Suprapubic skin (tissue), 4 donors: ENCODE results near the gene ARHGAP10. TPM values are rescaled to one million over a fixed set of nuclear protein-coding genes. Genes with fewer than 3 reads are reported as not detected.

Experiments used
- DNase-seq, 2 donors: peaks; one replicate each; pipeline ENCODE4 v3.0.0-alpha.2; 2019; ENCODE audit warnings: low spot score in 2 of 2
- H3K27ac ChIP-seq: fragments of 200-600 bp; sonication (generic); one replicate; pipeline ENCODE4 v1.5.1; 2019
- H3K27me3 ChIP-seq: fragments of 200-600 bp; sonication (generic); one replicate; pipeline ENCODE4 v1.5.1; 2019
- H3K36me3 ChIP-seq: fragments of 200-600 bp; sonication (generic); one replicate; pipeline ENCODE4 v1.5.1; 2019
- H3K4me1 ChIP-seq: fragments of 200-600 bp; sonication (generic); one replicate; pipeline ENCODE4 v1.5.1; 2019
- H3K4me3 ChIP-seq: fragments of 200-600 bp; sonication (generic); one replicate; pipeline ENCODE4 v1.5.1; 2019; ENCODE audit warnings: mild to moderate bottlenecking
- H3K9me3 ChIP-seq: fragments of 200-600 bp; sonication (generic); one replicate; pipeline ENCODE4 v1.5.1; 2019
- CTCF ChIP-seq, 2 donors: fragments of 200-600 bp in 1 of 2; fragments of 450-650 bp in 1 of 2; sonication (generic) in 1 of 2; IDR thresholded peaks; one replicate each; pipeline ENCODE4 v1.5.1; 2016 to 2019; ENCODE audit warnings: antibody characterized with exemption in 2 of 2, mild to moderate bottlenecking in 1 of 2, moderate library complexity in 1 of 2
- EP300 ChIP-seq: sonication (generic); formaldehyde crosslinking; IDR thresholded peaks from one replicate; pipeline ENCODE4 v1.6.1; 2017; ENCODE audit warnings: antibody characterized with exemption
- POLR2A ChIP-seq, 2 donors: fragments of 450-650 bp; IDR thresholded peaks; one replicate each; pipeline ENCODE4 v1.6.1; 2017; ENCODE audit warnings: antibody characterized with exemption in 2 of 2, mild to moderate bottlenecking in 2 of 2, moderate library complexity in 2 of 2
- POLR2AphosphoS5 ChIP-seq, 3 donors: sonication (generic); formaldehyde crosslinking; IDR thresholded peaks; one replicate each; pipeline ENCODE4 v1.6.1; 2017; ENCODE audit warnings: antibody characterized with exemption in 3 of 3
- WGBS: methylation state at CpG from one replicate; pipeline ENCODE4 v1.1.5; 2018; 5-methylcytosine and 5-hydroxymethylcytosine counted together
- total RNA-seq, 4 donors: library from RNA; depleted of rRNA; stranded (reverse); fragments of >200 nt; gene quantifications; one replicate each; pipeline ENCODE4 v1.1.0, GENCODE V29; 2016

Gene ARHGAP10
- total RNA-seq, 4 donors from 2014 or later: 32.5 to 59.0 (median 36.8) TPM

- TF ChIP-seq EP300 (no peak), POLR2AphosphoS5 (IDR thresholded peaks at IDR 0.05) (no peak), POLR2A (IDR thresholded peaks at IDR 0.05) (no peak), CTCF (IDR thresholded peaks at IDR 0.05) (no peak)
- H3K27me3 ChIP-seq: no peaks in the 10 kb centered on the region
- no peak for DNase-seq
- H3K27ac ChIP-seq: no peak overlapping the region
- WGBS: 30% methylated on average over 2 of the region's 2 CpGs
- peaks cover 13% of the 10 kb centered on the region for H3K36me3 ChIP-seq
- peaks cover 4% of the 10 kb centered on the region for H3K4me1 ChIP-seq
- H3K9me3 ChIP-seq: no peaks in the 10 kb centered on the region
- H3K4me3 ChIP-seq: no peak overlapping the region
Observed at GRCh38 chr4:148116264-148116663, 384.4 kb downstream of the ARHGAP10 start.

- 79% methylated on average over 4 of the region's 4 CpGs for WGBS
- Histone ChIP-seq H3K27ac (no peak overlapping the region), H3K36me3 (peaks cover 13% of the 10 kb centered on the region)
Observed at GRCh38 chr4:148116969-148117368, 385.1 kb downstream of the ARHGAP10 start.

GRCh38 chr4:148118179-148118578, 386.3 kb downstream of the ARHGAP10 start:
- 94% methylated on average over 4 of the region's 4 CpGs for WGBS
- TF ChIP-seq CTCF (IDR thresholded peaks at IDR 0.05) (no peak), EP300 (no peak), POLR2A (IDR thresholded peaks at IDR 0.05) (no peak), POLR2AphosphoS5 (IDR thresholded peaks at IDR 0.05) (no peak)
- no peak for DNase-seq
- Histone ChIP-seq H3K4me1 (peaks cover 4% of the 10 kb centered on the region), H3K4me3 (no peak overlapping the region), H3K27me3 (no peaks in the 10 kb centered on the region), H3K36me3 (peaks cover 13% of the 10 kb centered on the region), H3K9me3 (peaks cover 4% of the 10 kb centered on the region), H3K27ac (no peak overlapping the region)

More at GRCh38 chr4:148116969-148117368, 385.1 kb downstream of the ARHGAP10 start:
- no peak for TF ChIP-seq CTCF (IDR thresholded peaks at IDR 0.05)
- no peak for TF ChIP-seq POLR2AphosphoS5 (IDR thresholded peaks at IDR 0.05)
- no peak for TF ChIP-seq POLR2A (IDR thresholded peaks at IDR 0.05)
- TF ChIP-seq EP300: no peak
- Histone ChIP-seq H3K4me1 (peaks cover 4% of the 10 kb centered on the region), H3K9me3 (no peaks in the 10 kb centered on the region), H3K4me3 (no peak overlapping the region), H3K27me3 (no peaks in the 10 kb centered on the region)
- no peak for DNase-seq

GRCh38 chr4:148118633-148119032, 386.7 kb downstream of the ARHGAP10 start:
- H3K36me3 ChIP-seq: peaks cover 11% of the 10 kb centered on the region
- 79% methylated on average over 3 of the region's 3 CpGs for WGBS
- H3K27me3 ChIP-seq: no peaks in the 10 kb centered on the region
- no peak overlapping the region for H3K27ac ChIP-seq
- no peak for TF ChIP-seq EP300
- peaks cover 6% of the 10 kb centered on the region for H3K9me3 ChIP-seq
- H3K4me1 ChIP-seq: peaks cover 4% of the 10 kb centered on the region
- DNase-seq: no peak
- H3K4me3 ChIP-seq: no peak overlapping the region

- H3K4me1 ChIP-seq: peaks cover 4% of the 10 kb centered on the region
- peaks cover 22% of the 10 kb centered on the region for H3K9me3 ChIP-seq
- TF ChIP-seq POLR2A (IDR thresholded peaks at IDR 0.05) (no peak), POLR2AphosphoS5 (IDR thresholded peaks at IDR 0.05) (no peak), EP300 (no peak), CTCF (IDR thresholded peaks at IDR 0.05) (no peak)
- H3K36me3 ChIP-seq: peaks cover 7% of the 10 kb centered on the region
- no peak for DNase-seq
- H3K27ac ChIP-seq: no peak overlapping the region
- H3K27me3 ChIP-seq: no peaks in the 10 kb centered on the region
- WGBS: 78% methylated on average over 3 of the region's 3 CpGs
- H3K4me3 ChIP-seq: no peak overlapping the region
Observed at GRCh38 chr4:148120216-148120615, 388.3 kb downstream of the ARHGAP10 start.

Other genes starting within 250 kb of the ARHGAP10 start
- gene TMEM184C, start 114.7 kb upstream of the ARHGAP10 start, total RNA-seq: 10 to 100 TPM; 17.1 to 29.8 (median 21.1) TPM
- gene PRMT9, start 47.9 kb upstream of the ARHGAP10 start, total RNA-seq: 10 to 100 TPM in 1 of 4 donors, 1 to 10 TPM in 3; 5.3 to 13.3 (median 7.1) TPM